ENCODE results near the gene EID2B. TPM values are rescaled to one million over a fixed set of nuclear protein-coding genes. Genes with fewer than 3 reads are reported as not detected.
A peak's percentile ranks its signal among the peaks of the same experiment; 100 is the strongest.

EID2B gene
- total and polyA plus RNA-seq, 9 of the 15 experiments (the other 6 are each of a cell fraction or from before 2014, with no cell fraction given) = 2.8 to 8.8 (median 4.8) TPM

GRCh38 chr19:39497996-39498797 lies 34.5 kb downstream of the EID2B start (continued):
- TF ChIP-seq TEAD4 (IDR thresholded peaks at IDR 0.05; ENCODE audit: low read length) (peak; percentile 17; the same call in 1 of the 2 replicates), TEAD4 (CRISPR knock-in tag; IDR thresholded peaks at IDR 0.05; ENCODE audit: borderline replicate concordance) (no peak), MXI1 (IDR thresholded peaks at IDR 0.05; ENCODE audit: low read depth, low read length) (peak; percentile 19; the same call in 1 of the 2 replicates), ZBTB2 (IDR thresholded peaks at IDR 0.05) (no peak), ZNF830 (CRISPR knock-in tag; IDR thresholded peaks at IDR 0.05) (no peak), MGA (IDR thresholded peaks at IDR 0.05) (peak; percentile 89), MNT (conservative IDR thresholded peaks at IDR 0.05) (peak; percentile 63 to 74), JUN (IDR thresholded peaks at IDR 0.05; ENCODE audit: borderline replicate concordance, low read depth, low read length) (no peak), JUN (CRISPR knock-in tag; IDR thresholded peaks at IDR 0.05; ENCODE audit: borderline replicate concordance) (0 out of 2 replicates have a peak, but pooled peaks have one; percentile 40), KLF13 (tag; IDR thresholded peaks at IDR 0.05; ENCODE audit: borderline replicate concordance, low read depth) (0 out of 2 replicates have a peak, but pooled peaks have one; percentile 16), HNRNPLL (IDR thresholded peaks at IDR 0.05; ENCODE audit: low read depth, low read length, poor library complexity, severe bottlenecking) (peak; percentile 71)
